Measurements from ENCODE around the gene ZNF688.
A peak's percentile ranks its signal among the peaks of the same experiment; 100 is the strongest.

DNA sequence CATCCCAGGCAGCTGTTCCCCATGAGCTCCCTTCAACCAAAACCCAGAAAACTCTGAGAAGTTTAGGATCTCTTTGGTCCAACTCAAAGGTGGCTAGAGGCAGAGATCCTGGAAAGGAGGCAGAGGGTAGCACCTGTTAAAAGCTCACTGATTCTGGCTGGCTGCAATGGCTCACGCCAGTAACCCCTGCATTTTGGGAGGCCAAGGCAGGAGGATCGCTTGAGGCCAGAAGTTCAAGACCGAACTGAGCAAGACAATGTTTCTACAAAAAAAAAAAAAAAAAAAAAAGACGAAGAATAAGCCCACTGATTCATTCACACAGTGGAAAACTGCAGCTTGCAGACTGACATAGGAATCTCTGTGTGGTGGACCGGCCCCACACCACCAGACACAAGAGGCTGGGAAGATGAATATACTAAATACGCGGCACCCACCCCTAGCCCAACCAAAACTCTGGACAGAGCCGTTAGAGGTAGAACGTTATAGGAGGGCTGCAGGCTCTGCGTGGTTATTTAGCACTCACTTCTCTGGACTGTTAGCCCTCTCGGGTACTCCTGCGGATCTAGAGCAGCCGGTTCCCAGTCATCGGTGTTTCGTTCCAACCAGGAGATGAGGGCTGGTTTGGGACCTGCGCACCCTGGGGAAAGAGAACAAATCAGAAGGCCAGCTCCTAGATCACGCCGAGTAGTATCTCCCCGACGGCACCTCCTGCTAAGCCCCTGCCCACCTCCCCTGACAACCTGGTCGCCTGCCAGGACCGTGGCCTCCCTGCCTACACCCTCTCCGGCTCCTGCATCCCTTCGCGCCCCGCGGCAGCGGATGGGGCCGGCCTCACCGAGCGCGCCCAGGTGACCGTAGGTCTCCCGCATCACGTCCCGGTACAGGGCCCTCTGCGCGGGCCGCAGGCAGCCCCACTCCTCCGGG lies 37.8 kb upstream of the ZNF688 start:
- TF ChIP-seq CTCF (IDR thresholded peaks at IDR 0.05 in 2 of 3, conservative IDR thresholded peaks at IDR 0.05 in 1 of 3; ENCODE audit: insufficient read depth in 2 of 3, low read depth in 1 of 3, low read length in 3 of 3) = no peak
- no peak for TF ChIP-seq POLR2A (conservative IDR thresholded peaks at IDR 0.05)
- TF ChIP-seq LCOR (CRISPR knock-in tag; IDR thresholded peaks at IDR 0.05) = 0 out of 2 replicates have a peak, but pooled peaks have one; percentile 51
- TF ChIP-seq HDGF (IDR thresholded peaks at IDR 0.05) = no peak
- TF ChIP-seq, protein P1, sequence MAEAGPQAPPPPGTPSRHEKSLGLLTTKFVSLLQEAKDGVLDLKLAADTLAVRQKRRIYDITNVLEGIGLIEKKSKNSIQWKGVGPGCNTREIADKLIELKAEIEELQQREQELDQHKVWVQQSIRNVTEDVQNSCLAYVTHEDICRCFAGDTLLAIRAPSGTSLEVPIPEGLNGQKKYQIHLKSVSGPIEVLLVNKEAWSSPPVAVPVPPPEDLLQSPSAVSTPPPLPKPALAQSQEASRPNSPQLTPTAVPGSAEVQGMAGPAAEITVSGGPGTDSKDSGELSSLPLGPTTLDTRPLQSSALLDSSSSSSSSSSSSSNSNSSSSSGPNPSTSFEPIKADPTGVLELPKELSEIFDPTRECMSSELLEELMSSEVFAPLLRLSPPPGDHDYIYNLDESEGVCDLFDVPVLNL (CRISPR knock-in tag; IDR thresholded peaks at IDR 0.05; ENCODE audit: low read depth) = no peak
- no peak for TF ChIP-seq TAF1 (IDR thresholded peaks at IDR 0.05; ENCODE audit: control insufficient read depth, extremely low read depth, insufficient read depth, low read length, severe bottlenecking)
- no peak for TF ChIP-seq PCBP2 (IDR thresholded peaks at IDR 0.05; ENCODE audit: low read depth, low read length, poor library complexity, severe bottlenecking)
